Sigmoid colon (tissue), 7 donors: ENCODE data around the gene NACC2. TPM values are rescaled to one million over a fixed set of nuclear protein-coding genes. Genes with fewer than 3 reads are reported as not detected.

Experiments used
- DNase-seq: peaks from one replicate; pipeline ENCODE4 v3.0.0-alpha.2; 2019
- H3K27ac ChIP-seq, 4 donors: fragments of 200-600 bp; sonication (generic); one replicate each; pipeline ENCODE4 v1.5.1; 2016 to 2019; ENCODE audit warnings: mild to moderate bottlenecking in 1 of 4
- H3K27me3 ChIP-seq, 3 donors: fragments of 200-600 bp; sonication (generic); one replicate each; pipeline ENCODE4 v1.5.1; 2019; ENCODE audit warnings: mild to moderate bottlenecking in 1 of 3
- H3K36me3 ChIP-seq, 4 donors: fragments of 200-600 bp; sonication (generic); one replicate each; pipeline ENCODE4 v1.5.1; 2016 to 2019
- H3K4me1 ChIP-seq, 4 donors: fragments of 200-600 bp; sonication (generic); one replicate each; pipeline ENCODE4 v1.5.1; 2017 to 2019
- H3K4me3 ChIP-seq, 4 donors: fragments of 200-600 bp; sonication (generic); one replicate each; pipeline ENCODE4 v1.5.1; 2017 to 2019; ENCODE audit warnings: mild to moderate bottlenecking in 2 of 4, moderate library complexity in 1 of 4
- H3K9me3 ChIP-seq, 4 donors: fragments of 200-600 bp in 3 of 4; sonication (generic) in 3 of 4; one replicate each; pipeline versions ENCODE4 v1.5.1 to v1.6.1; 2013 to 2019
- EP300 ChIP-seq, 4 donors: sonication (generic); formaldehyde crosslinking; IDR thresholded peaks; one replicate each; pipeline ENCODE4 v1.6.1; 2017; ENCODE audit warnings: antibody characterized with exemption in 4 of 4
- POLR2A ChIP-seq, 2 donors: fragments of 450-650 bp; IDR thresholded peaks; one replicate each; pipeline ENCODE4 v1.6.1; 2016; ENCODE audit warnings: antibody characterized with exemption in 2 of 2, mild to moderate bottlenecking in 2 of 2, moderate library complexity in 2 of 2
- POLR2AphosphoS5 ChIP-seq, 4 donors: sonication (generic); formaldehyde crosslinking; IDR thresholded peaks; one replicate each; pipeline ENCODE4 v1.6.1; 2017; ENCODE audit warnings: antibody characterized with exemption in 4 of 4
- WGBS, 2 donors: extraction: QIAGEN DNeasy Blood & Tissue Kit; methylation state at CpG; one replicate each; pipeline ENCODE4 v1.1.7; 2013; 5-methylcytosine and 5-hydroxymethylcytosine counted together
- intact Hi-C: fragments of 100-400 bp; cut with DNase I; formaldehyde crosslinking; loops from one replicate; pipeline ENCODE4 v1.15.1; 2023
- polyA plus RNA-seq, 3 donors: library from polyadenylated mRNA; stranded (reverse); fragments of 200-250 nt; gene quantifications; one replicate each; pipeline ENCODE4 v1.2.3, GENCODE V29; 2013
- total RNA-seq, 4 donors: library from RNA; depleted of rRNA; stranded (reverse); fragments of >200 nt; gene quantifications; one replicate each; pipeline ENCODE4 v1.1.0, GENCODE V29; 2016
- TF ChIP-seq, protein P1 (sequence below), 4 experiments: fragments of 450-650 bp in 3 of 4; fragments of 200-600 bp in 1 of 4; IDR thresholded peaks; one replicate each; pipeline ENCODE4 v1.5.1; 2016 to 2019; ENCODE audit warnings: antibody characterized with exemption in 4 of 4, mild to moderate bottlenecking in 3 of 4, moderate library complexity in 2 of 4
- donor health status: healthy with polysubstance abuse.
- donor health status: Bipolar disorder and iron deficiency.
- donor health status: healthy.

Gene NACC2
- total and polyA plus RNA-seq, 7 donors = 3.6 to 80.0 (median 41.6) TPM

DNA sequence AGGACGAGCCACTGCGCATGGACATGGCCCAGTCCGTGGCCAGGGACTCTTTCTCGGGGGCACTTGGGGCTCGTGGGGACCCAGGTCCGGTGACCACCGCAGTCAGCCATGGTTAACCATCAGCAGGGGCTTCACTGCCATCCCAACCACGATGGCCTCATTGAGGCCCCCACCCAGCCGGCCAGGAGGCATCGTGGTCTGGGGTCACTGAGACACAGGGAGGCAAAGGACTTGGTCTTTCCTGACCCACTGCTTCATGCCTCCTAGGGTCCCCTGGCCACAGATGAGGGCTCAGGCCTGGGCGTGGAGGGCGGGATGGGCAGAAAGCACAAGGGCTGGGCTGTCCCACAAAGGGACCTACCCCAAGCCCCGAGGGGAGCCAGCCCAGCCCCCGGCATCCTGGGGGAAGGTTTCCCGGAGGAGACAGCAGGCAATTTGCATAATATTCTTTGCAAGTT, 6.6 kb downstream of the NACC2 start:
- Histone ChIP-seq H3K27ac (peak overlapping the region; percentile 97 to 98 (median 98)), H3K36me3 (peaks cover 0 to 6% (median 0%) of the 10 kb centered on the region in 4 donors), H3K27me3 (no peaks in the 10 kb centered on the region), H3K4me1 (peaks cover 0 to 99% (median 96%) of the 10 kb centered on the region in 4 donors), H3K9me3 (no peaks in the 10 kb centered on the region), H3K4me3 (peak overlapping the region in 2 of 4 donors; percentile 26 to 34)
- no peak for DNase-seq
- 74 to 82% methylated on average over 15 of the region's 15 CpGs for WGBS, 2 donors
- intact Hi-C loops = loop anchor here (2.0 to 5.0 kb wide), 2 partner anchors 22 to 36 kb away; no protein-coding TSS in a partner anchor
- TF ChIP-seq POLR2A (IDR thresholded peaks at IDR 0.05) (no peak), EP300 (IDR thresholded peaks at IDR 0.05) (no peak), POLR2AphosphoS5 (IDR thresholded peaks at IDR 0.05) (no peak)
- TF ChIP-seq, protein P1, sequence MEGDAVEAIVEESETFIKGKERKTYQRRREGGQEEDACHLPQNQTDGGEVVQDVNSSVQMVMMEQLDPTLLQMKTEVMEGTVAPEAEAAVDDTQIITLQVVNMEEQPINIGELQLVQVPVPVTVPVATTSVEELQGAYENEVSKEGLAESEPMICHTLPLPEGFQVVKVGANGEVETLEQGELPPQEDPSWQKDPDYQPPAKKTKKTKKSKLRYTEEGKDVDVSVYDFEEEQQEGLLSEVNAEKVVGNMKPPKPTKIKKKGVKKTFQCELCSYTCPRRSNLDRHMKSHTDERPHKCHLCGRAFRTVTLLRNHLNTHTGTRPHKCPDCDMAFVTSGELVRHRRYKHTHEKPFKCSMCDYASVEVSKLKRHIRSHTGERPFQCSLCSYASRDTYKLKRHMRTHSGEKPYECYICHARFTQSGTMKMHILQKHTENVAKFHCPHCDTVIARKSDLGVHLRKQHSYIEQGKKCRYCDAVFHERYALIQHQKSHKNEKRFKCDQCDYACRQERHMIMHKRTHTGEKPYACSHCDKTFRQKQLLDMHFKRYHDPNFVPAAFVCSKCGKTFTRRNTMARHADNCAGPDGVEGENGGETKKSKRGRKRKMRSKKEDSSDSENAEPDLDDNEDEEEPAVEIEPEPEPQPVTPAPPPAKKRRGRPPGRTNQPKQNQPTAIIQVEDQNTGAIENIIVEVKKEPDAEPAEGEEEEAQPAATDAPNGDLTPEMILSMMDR (IDR thresholded peaks at IDR 0.05) = no peak

DNA sequence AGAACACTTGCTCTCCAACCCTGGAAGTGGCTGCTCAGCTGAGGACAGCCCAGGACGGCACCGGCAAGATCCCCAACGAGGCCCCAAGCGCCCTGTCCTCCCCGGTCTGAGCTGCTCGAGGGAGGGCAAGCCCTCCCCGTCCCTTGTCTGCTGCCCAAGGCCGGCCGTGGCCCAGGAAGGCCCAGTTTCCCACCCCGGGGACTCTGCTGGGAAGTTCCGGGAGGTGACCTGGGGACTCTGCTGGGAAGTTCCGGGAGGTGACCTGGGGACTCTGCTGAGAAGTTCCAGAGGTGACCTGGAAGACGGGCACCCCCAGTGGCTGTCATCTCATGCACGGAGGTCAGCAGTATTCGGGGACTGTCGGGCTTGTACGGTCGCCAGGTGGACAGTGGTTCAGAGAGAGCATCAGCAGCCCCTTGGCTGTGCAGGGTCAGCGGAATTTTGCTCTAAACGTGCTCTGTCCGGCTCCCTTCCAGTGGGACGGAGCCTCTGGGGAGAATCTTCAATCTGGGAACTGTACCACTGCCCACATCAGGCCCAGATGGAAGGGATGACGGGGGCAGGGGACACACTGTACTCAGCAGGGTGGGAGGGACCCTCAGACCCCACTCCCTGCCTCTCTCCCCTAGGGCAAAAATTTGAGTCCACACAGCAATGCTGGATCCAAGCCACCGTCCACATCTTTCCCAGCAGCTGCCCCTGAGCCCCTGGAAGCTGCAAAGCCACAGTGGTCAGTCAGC, 7.2 kb downstream of the NACC2 start:
- Histone ChIP-seq H3K27me3 (no peaks in the 10 kb centered on the region), H3K27ac (peak overlapping the region; percentile 97 to 98 (median 98)), H3K4me1 (peaks cover 0 to 99% (median 96%) of the 10 kb centered on the region in 4 donors), H3K36me3 (peaks cover 0 to 10% (median 0%) of the 10 kb centered on the region in 4 donors), H3K9me3 (no peaks in the 10 kb centered on the region), H3K4me3 (no peak overlapping the region)
- TF ChIP-seq EP300 (IDR thresholded peaks at IDR 0.05) (no peak), POLR2A (IDR thresholded peaks at IDR 0.05) (no peak), POLR2AphosphoS5 (IDR thresholded peaks at IDR 0.05) (no peak)
- TF ChIP-seq, protein P1 (IDR thresholded peaks at IDR 0.05) = no peak
- intact Hi-C loops = loop anchor here (2.0 to 5.0 kb wide), 2 partner anchors 23 to 36 kb away; no protein-coding TSS in a partner anchor
- 88 to 90% methylated on average over 24 of the region's 24 CpGs for WGBS, 2 donors
- peak; percentile 69 for DNase-seq

DNA sequence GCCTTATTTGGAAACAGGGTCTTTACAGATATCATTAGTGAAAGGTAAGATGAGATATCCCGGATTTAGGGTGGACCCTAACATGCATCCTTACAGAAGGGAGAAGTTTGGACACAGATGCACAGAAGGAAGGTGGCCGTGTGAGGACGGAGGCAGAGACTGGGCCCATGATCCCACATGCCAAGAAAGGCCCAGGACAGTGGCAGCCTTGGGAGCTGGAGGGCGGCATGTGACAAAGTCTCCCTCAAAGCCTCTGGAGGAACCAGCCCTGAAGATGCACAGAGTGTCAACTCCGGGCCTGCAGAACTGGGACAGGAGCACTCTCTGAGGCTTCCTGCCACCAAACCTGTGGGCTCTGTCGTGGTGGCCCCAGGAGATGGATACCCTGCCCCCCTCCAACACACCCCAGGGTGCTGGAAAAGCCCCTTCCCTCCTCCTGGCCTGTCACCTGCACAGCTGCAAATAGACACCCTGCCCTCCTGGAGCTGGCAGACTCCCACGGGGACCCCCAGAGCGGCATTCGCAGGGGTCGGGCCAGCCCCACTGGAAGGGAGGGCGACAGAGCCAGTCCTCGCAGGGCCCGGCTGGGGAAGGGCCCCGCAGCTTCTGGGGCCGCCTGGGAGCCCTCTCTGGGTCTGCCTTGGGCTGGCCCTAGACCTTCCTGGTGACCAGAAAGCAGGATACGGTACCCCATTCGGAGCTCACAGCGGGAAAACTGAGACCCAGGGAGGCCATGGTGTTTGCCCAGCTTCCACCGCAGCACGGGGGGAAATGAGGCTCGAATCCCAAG, 7.9 kb downstream of the NACC2 start:
- H3K4me3 ChIP-seq = no peak overlapping the region
- 87 to 92% methylated on average over 21 of the region's 21 CpGs for WGBS, 2 donors
- peak overlapping the region; percentile 97 to 98 (median 98) for H3K27ac ChIP-seq

DNA sequence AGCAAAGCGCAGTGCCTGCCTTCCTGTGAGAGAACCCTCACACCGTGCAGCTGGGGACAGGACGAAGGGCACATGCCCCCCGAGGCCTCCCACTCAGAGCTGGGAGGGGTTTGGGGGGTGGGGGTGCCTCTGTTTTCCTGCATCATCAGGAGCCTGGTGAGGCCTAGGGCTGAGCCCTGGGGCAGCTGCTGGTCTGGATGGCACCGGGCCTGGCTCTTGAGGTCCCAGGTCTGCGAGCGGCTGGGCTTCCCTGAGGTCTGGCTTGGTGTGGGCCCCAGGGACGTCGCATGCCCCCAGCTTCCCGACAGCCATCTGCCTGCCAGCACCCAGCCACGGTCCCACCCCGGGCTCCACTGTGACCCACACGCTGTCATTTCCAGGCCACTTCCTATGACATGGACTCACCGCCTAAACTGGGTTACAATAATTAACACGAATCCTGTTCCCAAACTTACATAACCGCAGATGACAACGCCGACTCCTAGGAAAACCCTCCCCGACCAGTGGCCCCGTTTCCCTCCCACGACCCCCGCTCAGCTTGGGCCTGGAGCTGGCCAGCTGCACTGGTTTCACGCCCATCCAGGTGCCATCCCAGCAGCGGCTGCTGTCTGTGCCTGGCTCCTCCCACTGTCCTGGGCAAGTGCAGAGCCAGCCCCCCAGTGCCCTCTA, 8.7 kb downstream of the NACC2 start:
- Histone ChIP-seq H3K4me1 (peaks cover 0 to 99% (median 96%) of the 10 kb centered on the region in 4 donors), H3K27ac (peak overlapping the region; percentile 97 to 98 (median 98)), H3K36me3 (peaks cover 0 to 10% (median 0%) of the 10 kb centered on the region in 4 donors), H3K9me3 (no peaks in the 10 kb centered on the region), H3K27me3 (no peaks in the 10 kb centered on the region), H3K4me3 (peak overlapping the region in 1 of 4 donors; percentile 11)
- intact Hi-C loops = loop anchor here (5.0 kb wide), 1 partner anchor 34 kb away; no protein-coding TSS in a partner anchor
- 82% methylated on average over 24 of the region's 24 CpGs for WGBS, 2 donors
- peak; percentile 71 for DNase-seq
- TF ChIP-seq EP300 (IDR thresholded peaks at IDR 0.05) = no peak
- TF ChIP-seq, protein P1 (IDR thresholded peaks at IDR 0.05) = no peak
- no peak for TF ChIP-seq POLR2A (IDR thresholded peaks at IDR 0.05)
- TF ChIP-seq POLR2AphosphoS5 (IDR thresholded peaks at IDR 0.05) = no peak

More for the DNA sequence above, 7.9 kb downstream of the NACC2 start:
- Histone ChIP-seq H3K9me3 (no peaks in the 10 kb centered on the region), H3K4me1 (peaks cover 0 to 99% (median 96%) of the 10 kb centered on the region in 4 donors), H3K27me3 (no peaks in the 10 kb centered on the region), H3K36me3 (peaks cover 0 to 10% (median 0%) of the 10 kb centered on the region in 4 donors)
- intact Hi-C loops = loop anchor here (5.0 kb wide), 1 partner anchor 35 kb away; no protein-coding TSS in a partner anchor
- peak; percentile 63 for DNase-seq
- TF ChIP-seq, protein P1 (IDR thresholded peaks at IDR 0.05) = no peak
